ENCODE results near the gene MCTS1. TPM values are rescaled to one million over a fixed set of nuclear protein-coding genes. Genes with fewer than 3 reads are reported as not detected.
"Not testable (repeated sequence)": the region's sequence is repeated elsewhere in the genome, so short reads cannot be mapped to it uniquely, and the experiment has no call there.

Gene MCTS1
- total RNA-seq, 6 experiments from 2014 or later: 20.7 to 31.2 (median 25.5) TPM

DNA sequence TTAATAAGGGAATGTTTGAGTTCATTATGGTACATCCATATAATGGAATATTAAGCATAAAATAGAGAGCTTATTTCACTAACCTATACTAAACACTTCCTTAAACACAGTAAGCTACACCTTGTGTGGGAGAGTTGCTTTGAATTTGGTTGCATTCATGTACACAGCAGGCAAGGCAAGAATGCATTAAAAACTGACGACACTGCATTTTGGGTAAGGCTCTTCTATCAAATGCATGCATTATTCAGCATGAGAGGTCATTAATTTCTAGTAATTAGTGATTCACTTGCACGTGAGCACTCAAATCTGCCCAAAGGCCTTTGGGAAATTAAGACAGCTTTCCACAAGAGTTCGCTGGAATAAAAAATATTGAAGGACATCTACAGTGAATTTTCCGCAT is 34.7 kb downstream of the MCTS1 start:
- H3K27me3 ChIP-seq: no peaks in the 10 kb centered on the region
- no peaks in the 10 kb centered on the region for H3K4me1 ChIP-seq
- no peak for DNase-seq
- WGBS (ENCODE audit: insufficient coverage, low coverage, low lambda C conversion rate, missing lambda C conversion rate): 69% methylated on average over 4 of the region's 4 CpGs
- TF ChIP-seq, protein P1, sequence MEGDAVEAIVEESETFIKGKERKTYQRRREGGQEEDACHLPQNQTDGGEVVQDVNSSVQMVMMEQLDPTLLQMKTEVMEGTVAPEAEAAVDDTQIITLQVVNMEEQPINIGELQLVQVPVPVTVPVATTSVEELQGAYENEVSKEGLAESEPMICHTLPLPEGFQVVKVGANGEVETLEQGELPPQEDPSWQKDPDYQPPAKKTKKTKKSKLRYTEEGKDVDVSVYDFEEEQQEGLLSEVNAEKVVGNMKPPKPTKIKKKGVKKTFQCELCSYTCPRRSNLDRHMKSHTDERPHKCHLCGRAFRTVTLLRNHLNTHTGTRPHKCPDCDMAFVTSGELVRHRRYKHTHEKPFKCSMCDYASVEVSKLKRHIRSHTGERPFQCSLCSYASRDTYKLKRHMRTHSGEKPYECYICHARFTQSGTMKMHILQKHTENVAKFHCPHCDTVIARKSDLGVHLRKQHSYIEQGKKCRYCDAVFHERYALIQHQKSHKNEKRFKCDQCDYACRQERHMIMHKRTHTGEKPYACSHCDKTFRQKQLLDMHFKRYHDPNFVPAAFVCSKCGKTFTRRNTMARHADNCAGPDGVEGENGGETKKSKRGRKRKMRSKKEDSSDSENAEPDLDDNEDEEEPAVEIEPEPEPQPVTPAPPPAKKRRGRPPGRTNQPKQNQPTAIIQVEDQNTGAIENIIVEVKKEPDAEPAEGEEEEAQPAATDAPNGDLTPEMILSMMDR (IDR thresholded peaks at IDR 0.05): no peak
- no peak for TF ChIP-seq POLR2A (IDR thresholded peaks at IDR 0.05)
- no peaks in the 10 kb centered on the region for H3K36me3 ChIP-seq
- intact Hi-C loops (cut with DNase I): no loop called here
- no peak for ATAC-seq
- H3K4me3 ChIP-seq: no peak overlapping the region
- no peaks in the 10 kb centered on the region for H3K9me3 ChIP-seq
- no peak overlapping the region for H3K27ac ChIP-seq

DNA sequence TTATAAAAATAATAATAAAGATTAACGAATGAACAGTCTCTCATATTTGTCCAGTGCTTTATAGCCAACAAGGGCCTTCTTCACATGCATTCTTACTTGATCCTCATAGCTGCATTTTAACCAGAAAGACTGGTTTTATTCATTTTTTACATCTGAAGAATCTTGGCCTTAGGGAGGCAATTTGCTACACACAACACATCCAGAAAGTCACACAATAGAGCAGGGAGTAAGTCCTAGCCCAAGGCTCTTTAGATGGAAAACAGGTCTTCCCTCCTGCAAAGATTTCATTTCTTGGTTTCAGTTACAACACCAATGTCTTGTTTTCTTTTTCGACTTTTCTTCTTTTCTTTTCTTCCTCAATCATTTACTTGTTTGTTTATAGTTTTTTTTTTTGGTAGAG is 39.0 kb downstream of the MCTS1 start:
- DNase-seq (no peak), ATAC-seq (no peak)
- TF ChIP-seq, protein P1 (IDR thresholded peaks at IDR 0.05): no peak
- TF ChIP-seq POLR2A (IDR thresholded peaks at IDR 0.05): no peak
- WGBS (ENCODE audit: insufficient coverage, low coverage, low lambda C conversion rate, missing lambda C conversion rate): 43% methylated on average over 2 of the region's 2 CpGs
- H3K4me1 ChIP-seq: no peaks in the 10 kb centered on the region
- H3K4me3 ChIP-seq: no peak overlapping the region
- H3K27me3 ChIP-seq: no peaks in the 10 kb centered on the region
- intact Hi-C loops (cut with DNase I): no loop called here
- H3K36me3 ChIP-seq: no peaks in the 10 kb centered on the region
- H3K9me3 ChIP-seq: no peaks in the 10 kb centered on the region
- H3K27ac ChIP-seq: no peak overlapping the region

DNA sequence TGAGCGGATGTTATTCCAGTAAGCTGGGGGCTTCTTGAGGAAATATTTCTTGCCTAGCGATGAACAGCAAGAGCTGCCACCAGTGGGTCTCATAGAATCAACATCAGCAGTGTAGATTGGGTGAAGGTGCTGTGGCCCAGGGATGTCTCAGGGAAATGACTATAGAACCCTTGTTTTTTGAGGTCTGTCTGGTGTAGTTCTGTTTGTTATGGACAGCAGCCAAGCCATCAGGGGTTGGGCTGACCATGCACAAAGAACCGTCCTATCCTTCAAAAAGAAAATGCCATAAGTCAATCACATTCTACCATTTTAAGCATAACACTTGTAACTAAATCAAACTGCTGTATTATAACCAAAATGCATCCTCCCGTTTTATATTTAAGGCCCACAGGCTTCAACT is 43.2 kb downstream of the MCTS1 start:
- ATAC-seq (no peak), DNase-seq (no peak)
- TF ChIP-seq, protein P1 (IDR thresholded peaks at IDR 0.05): no peak
- TF ChIP-seq POLR2A (IDR thresholded peaks at IDR 0.05): no peak
- H3K9me3 ChIP-seq: no peaks in the 10 kb centered on the region
- H3K4me1 ChIP-seq: no peaks in the 10 kb centered on the region
- WGBS (ENCODE audit: insufficient coverage, low coverage, low lambda C conversion rate, missing lambda C conversion rate): 49% methylated on average over 4 of the region's 4 CpGs
- H3K27me3 ChIP-seq: no peaks in the 10 kb centered on the region
- H3K36me3 ChIP-seq: no peaks in the 10 kb centered on the region
- no peak overlapping the region for H3K27ac ChIP-seq
- intact Hi-C loops (cut with DNase I): no loop called here
- H3K4me3 ChIP-seq: no peak overlapping the region

DNA sequence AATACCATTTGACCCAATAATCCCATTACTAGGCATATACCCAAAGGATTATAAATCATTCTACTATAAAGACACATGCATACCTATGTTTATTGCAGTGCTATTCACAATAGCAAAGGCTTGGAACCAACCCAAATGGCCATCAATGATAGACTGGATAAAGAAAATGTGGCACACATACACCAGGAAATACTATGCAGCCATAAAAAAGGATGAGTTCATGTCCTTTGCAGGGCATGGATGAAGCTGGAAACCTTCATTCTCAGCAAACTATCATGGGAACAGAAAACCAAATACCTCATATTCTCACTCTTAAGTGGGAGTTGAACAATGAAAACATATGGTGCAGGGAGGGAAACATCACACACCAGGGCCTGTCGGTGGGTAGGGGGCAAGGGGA is 48.4 kb downstream of the MCTS1 start:
- WGBS (ENCODE audit: insufficient coverage, low coverage, low lambda C conversion rate, missing lambda C conversion rate): 60% methylated on average over 1 of the region's 1 CpG
- H3K27me3 ChIP-seq; H3K36me3 ChIP-seq; H3K27ac ChIP-seq; H3K4me3 ChIP-seq; intact Hi-C loops (cut with DNase I); ATAC-seq; DNase-seq; H3K9me3 ChIP-seq; H3K4me1 ChIP-seq: not testable (repeated sequence)

DNA sequence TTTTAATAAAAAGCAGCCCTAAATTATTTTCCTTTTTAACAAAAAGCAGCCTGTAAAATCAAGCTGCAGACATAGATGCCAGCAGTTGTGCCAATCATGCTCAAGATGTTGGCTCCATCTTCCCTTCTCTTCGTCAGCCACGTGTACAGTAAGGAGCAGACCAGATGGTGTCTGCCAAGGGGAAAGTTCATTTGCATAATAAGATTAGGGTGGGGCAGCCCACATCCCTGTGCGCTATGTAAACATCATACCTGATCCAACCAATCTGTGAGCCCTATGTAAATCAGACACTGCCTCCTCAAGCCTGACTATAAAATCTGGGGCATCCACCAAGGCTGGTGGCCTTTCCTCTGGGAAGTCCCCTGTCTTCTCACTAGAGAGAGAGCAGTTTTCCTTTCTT is 49.1 kb downstream of the MCTS1 start:
- H3K36me3 ChIP-seq: no peaks in the 10 kb centered on the region
- H3K9me3 ChIP-seq: no peaks in the 10 kb centered on the region
- intact Hi-C loops (cut with DNase I): no loop called here
- no peak for TF ChIP-seq POLR2A (IDR thresholded peaks at IDR 0.05)
- TF ChIP-seq, protein P1 (IDR thresholded peaks at IDR 0.05): no peak
- ATAC-seq (no peak), DNase-seq (no peak)
- H3K27ac ChIP-seq: no peak overlapping the region
- H3K4me1 ChIP-seq: no peaks in the 10 kb centered on the region
- H3K4me3 ChIP-seq: no peak overlapping the region
- 64% methylated on average over 2 of the region's 3 CpGs for WGBS (ENCODE audit: insufficient coverage, low coverage, low lambda C conversion rate, missing lambda C conversion rate)
- H3K27me3 ChIP-seq: no peaks in the 10 kb centered on the region
